CD14-positive monocyte (primary cell): ENCODE results near the gene TENT4B. TPM values are rescaled to one million over a fixed set of nuclear protein-coding genes. Genes with fewer than 3 reads are reported as not detected.

ENCODE experiments used
- DNase-seq, 3 donors: peaks; one replicate each; pipeline ENCODE4 v3.0.0-alpha.2; 2011 to 2022
- H2AFZ ChIP-seq: 2 replicates; pipeline ENCODE4 v1.6.0; 2012; ENCODE audit warnings: mild to moderate bottlenecking, low read depth, low read length, inconsistent platforms; ENCODE audit not compliant: insufficient read depth, poor library complexity, severe bottlenecking
- H3K27ac ChIP-seq, 2 donors: 1 replicate in 1 of 2; 2 replicates in 1 of 2; pipeline ENCODE4 v1.5.1; 2012 to 2013; ENCODE audit warnings: low read length in 2 of 2, control low read depth in 1 of 2, inconsistent platforms in 1 of 2, low read depth in 1 of 2, mild to moderate bottlenecking in 1 of 2
- H3K27me3 ChIP-seq, 2 donors: one replicate each; pipeline versions ENCODE4 v1.6.0 to v1.6.1; 2011 to 2013; ENCODE audit warnings: low read length in 2 of 2; ENCODE audit not compliant: control insufficient read depth in 2 of 2, insufficient read depth in 2 of 2
- H3K36me3 ChIP-seq, 2 donors: replicated peaks in 1 of 2; 1 replicate in 1 of 2; 2 replicates in 1 of 2; pipeline versions ENCODE4 v1.5.1 to v1.6.1; 2012 to 2013; ENCODE audit warnings: low read length in 2 of 2, control low read depth in 1 of 2, inconsistent platforms in 1 of 2, mild to moderate bottlenecking in 1 of 2; ENCODE audit not compliant: insufficient read depth in 2 of 2, control insufficient read depth in 1 of 2
- H3K4me1 ChIP-seq, 2 donors: 1 replicate in 1 of 2; 2 replicates in 1 of 2; pipeline versions ENCODE4 v1.5.1 to v1.6.1; 2012 to 2013; ENCODE audit warnings: low read length in 2 of 2, control low read depth in 1 of 2, inconsistent platforms in 1 of 2, mild to moderate bottlenecking in 1 of 2, moderate library complexity in 1 of 2; ENCODE audit not compliant: insufficient read depth in 2 of 2, control insufficient read depth in 1 of 2
- H3K4me2 ChIP-seq: replicated peaks from 2 replicates; pipeline ENCODE3; 2012; ENCODE audit warnings: low read length, moderate library complexity, mild to moderate bottlenecking; ENCODE audit not compliant: poor library complexity, severe bottlenecking; ENCODE audit errors: extremely low read depth
- H3K4me3 ChIP-seq, 3 experiments: fragments of 200-600 bp in 1 of 3; sonication (generic) in 1 of 3; replicated peaks in 1 of 3; 1 replicate in 2 of 3; 2 replicates in 1 of 3; pipeline ENCODE4 v1.5.1; 2011 to 2013; ENCODE audit warnings: low read length in 3 of 3, mild to moderate bottlenecking in 3 of 3, control low read depth in 2 of 3, low read depth in 2 of 3, inconsistent platforms in 1 of 3, moderate library complexity in 1 of 3
- H3K79me2 ChIP-seq: 2 replicates; pipeline ENCODE4 v1.6.0; 2012; ENCODE audit warnings: mild to moderate bottlenecking, control low read depth, inconsistent platforms, low read length, moderate library complexity; ENCODE audit not compliant: insufficient read depth
- H3K9ac ChIP-seq: 2 replicates; pipeline ENCODE4 v1.6.0; 2017; ENCODE audit warnings: low read length, mild to moderate bottlenecking; ENCODE audit not compliant: insufficient read depth, poor library complexity, severe bottlenecking
- H3K9me3 ChIP-seq, 2 donors: replicated peaks in 1 of 2; 1 replicate in 1 of 2; 2 replicates in 1 of 2; pipeline versions ENCODE4 v1.5.1 to v1.6.1; 2012 to 2013; ENCODE audit warnings: low read length in 2 of 2, control low read depth in 1 of 2; ENCODE audit not compliant: control insufficient read depth in 1 of 2, insufficient read depth in 1 of 2
- H4K20me1 ChIP-seq: 2 replicates; pipeline ENCODE4 v1.6.0; 2012; ENCODE audit warnings: mild to moderate bottlenecking, low read length, control low read depth, moderate library complexity; ENCODE audit not compliant: insufficient read depth
- H3K27ac Mint-ChIP-seq, 7 donors: one replicate each; pipeline ENCODE4 v1.8.0; 2020; ENCODE audit warnings: mild to moderate bottlenecking in 7 of 7, mixed read lengths in 7 of 7, moderate library complexity in 6 of 7, inconsistent platforms in 2 of 7
- H3K27me3 Mint-ChIP-seq, 3 donors: one replicate each; pipeline ENCODE4 v1.8.0; 2021 to 2022; ENCODE audit warnings: low read depth in 3 of 3, mild to moderate bottlenecking in 3 of 3, mixed read lengths in 3 of 3, moderate library complexity in 3 of 3, inconsistent platforms in 1 of 3
- H3K36me3 Mint-ChIP-seq, 2 donors: one replicate each; pipeline ENCODE4 v1.8.0; 2020; ENCODE audit warnings: mixed read lengths in 2 of 2, inconsistent platforms in 1 of 2, mild to moderate bottlenecking in 1 of 2
- H3K4me1 Mint-ChIP-seq: one replicate; pipeline ENCODE4 v1.8.0; 2020; ENCODE audit warnings: mild to moderate bottlenecking, mixed read lengths
- H3K4me3 Mint-ChIP-seq, 2 donors: one replicate each; pipeline ENCODE4 v1.8.0; 2020; ENCODE audit warnings: mild to moderate bottlenecking in 2 of 2, mixed read lengths in 2 of 2, moderate library complexity in 1 of 2
- H3K9me3 Mint-ChIP-seq, 7 donors: one replicate each; pipeline ENCODE4 v1.8.0; 2020 to 2022; ENCODE audit warnings: mixed read lengths in 7 of 7, mild to moderate bottlenecking in 6 of 7, moderate library complexity in 6 of 7, inconsistent platforms in 2 of 7
- WGBS: methylation state at CpG from one replicate; pipeline ENCODE4 v1.1.5; 2013; ENCODE audit warnings: missing lambda C conversion rate; ENCODE audit not compliant: insufficient coverage; 5-methylcytosine and 5-hydroxymethylcytosine counted together
- intact Hi-C, 2 donors: fragments of 100-400 bp; cut with micrococcal nuclease; formaldehyde crosslinking; loops; one replicate each; pipeline versions ENCODE4 v1.15.0 to v1.15.1; 2023
- polyA minus RNA-seq: library from RNA; depleted of rRNA, polyadenylated mRNA; stranded (reverse); fragments of >200 nt; gene quantifications from 2 replicates; pipeline ENCODE4 v1.2.3, GENCODE V29; 2012
- polyA plus RNA-seq, 3 donors: library from polyadenylated mRNA; depleted of rRNA in 1 of 3; unstranded in 2 of 3; stranded (reverse) in 1 of 3; fragments of 300-500 nt in 2 of 3; fragments of >200 nt in 1 of 3; fragmentation: Illumina TruSeq in 2 of 3; gene quantifications; 1 replicate in 2 of 3; 2 replicates in 1 of 3; pipeline ENCODE4 v1.2.3, GENCODE V29; 2012 to 2021
- total RNA-seq, 12 experiments: library from RNA in 1 of 12; stranded (reverse) in 1 of 12; fragments of 120-200 nt in 1 of 12; gene quantifications; one replicate each; pipeline ENCODE4 v1.2.4 and lab custom pipeline; 2013 to 2026; ENCODE audit warnings: mixed read lengths in 6 of 12, inconsistent platforms in 1 of 12
- TF ChIP-seq, protein P1 (sequence below): fragments of 200-600 bp; IDR thresholded peaks from one replicate; pipeline ENCODE4 v1.8.0; 2022; ENCODE audit warnings: antibody characterized with exemption, mild to moderate bottlenecking

The TENT4B gene
- total RNA-seq (2013), result 12.3 TPM
- polyA plus RNA-seq (1 to 10 TPM; 1.4 to 9.0 (median 1.7) TPM), polyA minus RNA-seq (7.1 and 9.3 TPM in 2 replicates), total RNA-seq (lab: John Stamatoyannopoulos, UW) (13.3 to 97.7 (median 58.7) reads per million in 11 experiments)

GRCh38 chr16:50152807-50153595, at the start of gene TENT4B:
TSS of gene TENT4B (plus strand) at chr16:50153306. CDS start at chr16:50153622, 316 bp downstream.
- Histone ChIP-seq H3K9me3 (no peaks in the 10 kb centered on the region), H3K27ac (peak within 1 kb of the TSS; percentile 61 to 89), H3K4me1 (peaks cover 30 to 38% of the 10 kb centered on the region in 2 donors), H3K27me3 (no peaks in the 10 kb centered on the region), H3K4me2 (peak within 1 kb of the TSS; percentile 99), H2AFZ (peak within 1 kb of the TSS; percentile 98), H3K9ac (peak within 1 kb of the TSS; percentile 86), H3K79me2 (peaks cover 43% of the 10 kb centered on the region), H4K20me1 (peaks cover 42% of the 10 kb centered on the region), H3K36me3 (no peaks in the 10 kb centered on the region), H3K4me3 (peak within 1 kb of the TSS; percentile 75 to 97 (median 96))
- under 1% methylated on average over 75 of the region's 114 CpGs for WGBS
- Mint-ChIP-seq H3K9me3 (no peaks in the 10 kb centered on the region), H3K36me3 (peaks cover 4% of the 10 kb centered on the region in 2 donors), H3K27ac (peak within 1 kb of the TSS; percentile 68 to 95 (median 88)), H3K27me3 (no peaks in the 10 kb centered on the region), H3K4me1 (peaks cover 35% of the 10 kb centered on the region), H3K4me3 (peak within 1 kb of the TSS; percentile 93 to 94)
- intact Hi-C loops, result loop anchor here (5.0 to 10.0 kb wide), 9 partner anchors 46 to 532 kb away; partner anchors contain the start of genes CNEP1R1 (in 1 of the 2), HEATR3 (in 1 of the 2) and SNX20 (in 1 of the 2)
- peak; percentile 75 to 87 (median 84) for DNase-seq
- TF ChIP-seq, protein P1, sequence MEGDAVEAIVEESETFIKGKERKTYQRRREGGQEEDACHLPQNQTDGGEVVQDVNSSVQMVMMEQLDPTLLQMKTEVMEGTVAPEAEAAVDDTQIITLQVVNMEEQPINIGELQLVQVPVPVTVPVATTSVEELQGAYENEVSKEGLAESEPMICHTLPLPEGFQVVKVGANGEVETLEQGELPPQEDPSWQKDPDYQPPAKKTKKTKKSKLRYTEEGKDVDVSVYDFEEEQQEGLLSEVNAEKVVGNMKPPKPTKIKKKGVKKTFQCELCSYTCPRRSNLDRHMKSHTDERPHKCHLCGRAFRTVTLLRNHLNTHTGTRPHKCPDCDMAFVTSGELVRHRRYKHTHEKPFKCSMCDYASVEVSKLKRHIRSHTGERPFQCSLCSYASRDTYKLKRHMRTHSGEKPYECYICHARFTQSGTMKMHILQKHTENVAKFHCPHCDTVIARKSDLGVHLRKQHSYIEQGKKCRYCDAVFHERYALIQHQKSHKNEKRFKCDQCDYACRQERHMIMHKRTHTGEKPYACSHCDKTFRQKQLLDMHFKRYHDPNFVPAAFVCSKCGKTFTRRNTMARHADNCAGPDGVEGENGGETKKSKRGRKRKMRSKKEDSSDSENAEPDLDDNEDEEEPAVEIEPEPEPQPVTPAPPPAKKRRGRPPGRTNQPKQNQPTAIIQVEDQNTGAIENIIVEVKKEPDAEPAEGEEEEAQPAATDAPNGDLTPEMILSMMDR, result no peak

- Mint-ChIP-seq H3K27ac (peak overlapping the region; percentile 40 to 96 (median 83)), H3K36me3 (peaks cover 68 to 83% of the 10 kb centered on the region in 2 donors)
Observed at GRCh38 chr16:50103764-50104163, 49.3 kb upstream of the TENT4B start.

More at GRCh38 chr16:50103764-50104163, 49.3 kb upstream of the TENT4B start:
- no peaks in the 10 kb centered on the region for H3K27me3 ChIP-seq
- H3K9me3 Mint-ChIP-seq, result no peaks in the 10 kb centered on the region
- H3K4me2 ChIP-seq, result no peak overlapping the region
- no peak overlapping the region for H2AFZ ChIP-seq
- peaks cover 80 to 86% of the 10 kb centered on the region in 2 donors for H3K36me3 ChIP-seq
- H3K9ac ChIP-seq, result peak overlapping the region; percentile 12
- peak; percentile 20 to 58 (median 57) for DNase-seq
- TF ChIP-seq, protein P1, result no peak
- H3K4me3 Mint-ChIP-seq, result no peak overlapping the region
- intact Hi-C loops, result no loop called here
- H3K4me1 ChIP-seq, result peaks cover 4 to 17% of the 10 kb centered on the region in 2 donors
- 14% methylated on average over 1 of the region's 5 CpGs for WGBS
- no peak overlapping the region for H3K4me3 ChIP-seq
- peak overlapping the region; percentile 20 to 86 for H3K27ac ChIP-seq
- no peaks in the 10 kb centered on the region for H3K9me3 ChIP-seq
- H3K79me2 ChIP-seq, result no peaks in the 10 kb centered on the region
- H4K20me1 ChIP-seq, result no peaks in the 10 kb centered on the region
- no peaks in the 10 kb centered on the region for H3K27me3 Mint-ChIP-seq
- peaks cover 15% of the 10 kb centered on the region for H3K4me1 Mint-ChIP-seq
